ENCODE data around the gene YIPF2. TPM values are rescaled to one million over a fixed set of nuclear protein-coding genes. Genes with fewer than 3 reads are reported as not detected.
"Not testable (repeated sequence)": the region's sequence is repeated elsewhere in the genome, so short reads cannot be mapped to it uniquely, and the experiment has no call there.

The YIPF2 gene
- total and polyA plus RNA-seq, 8 donors = 0.58 to 72.3 (median 28.6) TPM

DNA sequence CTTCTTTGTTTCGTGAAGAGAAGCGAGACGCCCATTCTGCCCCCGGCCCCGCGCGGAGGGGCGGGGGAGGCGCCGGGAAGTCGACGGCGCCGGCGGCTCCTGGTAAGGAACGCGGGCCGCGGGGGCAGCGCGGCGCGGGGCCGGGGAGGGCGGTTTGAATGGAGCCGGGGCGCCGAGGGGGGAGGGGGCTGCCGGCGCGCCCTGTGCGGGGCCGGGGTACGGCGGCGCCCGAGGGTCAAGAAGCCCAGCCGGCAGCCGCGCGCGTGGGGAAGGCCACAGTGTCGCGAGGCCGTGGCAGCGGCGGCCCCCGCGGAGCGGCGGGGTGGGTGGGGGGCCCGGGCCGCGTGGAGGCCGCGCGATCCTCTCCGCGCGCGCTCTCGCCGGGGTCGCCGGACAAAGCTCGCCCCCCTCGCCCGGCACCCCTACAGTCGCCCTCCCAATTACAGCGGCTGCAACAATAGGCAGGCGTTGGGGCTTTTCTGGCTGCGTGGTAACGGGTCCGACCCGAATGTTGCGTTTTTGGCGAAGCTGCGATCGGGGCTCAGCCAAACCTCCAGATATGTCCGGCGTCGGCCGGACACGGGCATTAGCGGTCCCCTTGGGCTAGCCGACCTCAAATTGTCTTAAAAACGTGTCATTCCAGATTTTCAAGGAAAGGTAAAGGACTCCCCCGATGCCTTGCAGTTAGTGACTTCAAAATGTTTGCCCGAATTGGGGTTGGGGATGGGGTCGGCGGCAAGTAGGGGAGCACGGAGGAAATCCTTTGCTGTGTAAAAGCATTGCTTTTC, 32.8 kb upstream of the YIPF2 start:
- Histone ChIP-seq H3K27me3 (no peaks in the 10 kb centered on the region), H3K27ac (peak overlapping the region; percentile 81 to 96 (median 87)), H3K36me3 (no peaks in the 10 kb centered on the region), H3K9me3 (no peaks in the 10 kb centered on the region), H3K4me3 (peak overlapping the region; percentile 81 to 91 (median 90)), H3K4me1 (peaks cover 15 to 51% (median 33%) of the 10 kb centered on the region in 4 donors)
- peak in 1 of 2 donors; percentile 61 for DNase-seq
- WGBS, 5 donors = 0 to 1% (median 1%) methylated on average over 16 to 92 of the region's 92 CpGs
- intact Hi-C loops (cut with DNase I; ENCODE audit: low total_unique reads) = no loop called here
- TF ChIP-seq, protein P1, sequence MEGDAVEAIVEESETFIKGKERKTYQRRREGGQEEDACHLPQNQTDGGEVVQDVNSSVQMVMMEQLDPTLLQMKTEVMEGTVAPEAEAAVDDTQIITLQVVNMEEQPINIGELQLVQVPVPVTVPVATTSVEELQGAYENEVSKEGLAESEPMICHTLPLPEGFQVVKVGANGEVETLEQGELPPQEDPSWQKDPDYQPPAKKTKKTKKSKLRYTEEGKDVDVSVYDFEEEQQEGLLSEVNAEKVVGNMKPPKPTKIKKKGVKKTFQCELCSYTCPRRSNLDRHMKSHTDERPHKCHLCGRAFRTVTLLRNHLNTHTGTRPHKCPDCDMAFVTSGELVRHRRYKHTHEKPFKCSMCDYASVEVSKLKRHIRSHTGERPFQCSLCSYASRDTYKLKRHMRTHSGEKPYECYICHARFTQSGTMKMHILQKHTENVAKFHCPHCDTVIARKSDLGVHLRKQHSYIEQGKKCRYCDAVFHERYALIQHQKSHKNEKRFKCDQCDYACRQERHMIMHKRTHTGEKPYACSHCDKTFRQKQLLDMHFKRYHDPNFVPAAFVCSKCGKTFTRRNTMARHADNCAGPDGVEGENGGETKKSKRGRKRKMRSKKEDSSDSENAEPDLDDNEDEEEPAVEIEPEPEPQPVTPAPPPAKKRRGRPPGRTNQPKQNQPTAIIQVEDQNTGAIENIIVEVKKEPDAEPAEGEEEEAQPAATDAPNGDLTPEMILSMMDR (IDR thresholded peaks at IDR 0.05) = no peak
- no peak for TF ChIP-seq POLR2AphosphoS5 (IDR thresholded peaks at IDR 0.05)
- TF ChIP-seq POLR2A (IDR thresholded peaks at IDR 0.05) = no peak
- TF ChIP-seq EP300 (IDR thresholded peaks at IDR 0.05) = no peak

DNA sequence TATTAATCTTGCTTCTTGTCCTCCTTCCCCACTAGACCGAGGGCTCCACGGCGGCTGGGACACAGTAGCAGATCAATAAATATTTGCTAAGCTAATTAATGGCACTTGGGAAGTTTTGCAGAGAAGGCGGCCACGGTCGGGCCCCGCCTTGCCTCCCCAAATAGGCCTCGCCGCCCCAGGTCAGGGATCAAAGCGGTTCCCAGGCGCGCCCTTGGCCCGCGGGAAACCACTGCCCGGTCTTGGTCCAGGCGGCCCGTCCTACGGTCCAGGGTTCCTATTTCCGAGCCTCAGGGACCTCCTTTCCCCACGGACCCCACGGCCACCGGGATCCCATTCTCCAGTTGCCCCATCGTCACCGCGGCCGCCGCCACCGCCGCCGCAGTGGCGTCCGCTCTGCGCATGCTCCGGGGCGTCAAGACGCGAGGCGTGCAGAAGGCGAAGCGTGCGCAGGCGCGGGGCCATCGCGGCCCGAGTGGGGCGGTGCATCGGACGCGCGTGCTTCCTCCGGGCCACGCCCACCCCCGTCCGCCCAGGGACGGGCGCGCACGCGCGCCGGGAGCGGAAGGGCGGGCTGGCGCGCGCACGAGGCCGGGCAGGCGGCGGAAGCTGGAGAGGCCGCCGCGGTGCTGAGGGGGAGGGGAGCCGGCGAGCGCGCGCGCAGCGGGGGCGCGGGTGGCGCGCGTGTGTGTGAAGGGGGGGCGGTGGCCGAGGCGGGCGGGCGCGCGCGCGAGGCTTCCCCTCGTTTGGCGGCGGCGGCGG, 32.1 kb upstream of the YIPF2 start, which contains the start of gene SMARCA4:
Gene SMARCA4, plus strand, starts transcription at position 717 of the 759 bp plus-strand sequence. CDS start 23,122 bp downstream, outside the sequence.
- TF ChIP-seq, protein P1 (IDR thresholded peaks at IDR 0.05) = no peak
- peak in 2 of 4 donors; percentile 72 to 91 for TF ChIP-seq POLR2A (IDR thresholded peaks at IDR 0.05)
- TF ChIP-seq POLR2AphosphoS5 (IDR thresholded peaks at IDR 0.05) = peak; percentile 95 to 98 (median 97)
- TF ChIP-seq EP300 (IDR thresholded peaks at IDR 0.05) = no peak
- H3K27ac ChIP-seq = peak within 1 kb of the TSS; percentile 90 to 98 (median 96)
- no peaks in the 10 kb centered on the region for H3K36me3 ChIP-seq
- intact Hi-C loops (cut with DNase I; ENCODE audit: low total_unique reads) = no loop called here
- peaks cover 15 to 47% (median 33%) of the 10 kb centered on the region in 4 donors for H3K4me1 ChIP-seq
- WGBS, 5 donors = 0 to 1% (median 0%) methylated on average over 5 to 99 of the region's 100 CpGs
- no peaks in the 10 kb centered on the region for H3K9me3 ChIP-seq
- peak; percentile 99 to 100 for DNase-seq
- no peaks in the 10 kb centered on the region for H3K27me3 ChIP-seq
- peak within 1 kb of the TSS; percentile 81 to 91 (median 90) for H3K4me3 ChIP-seq

DNA sequence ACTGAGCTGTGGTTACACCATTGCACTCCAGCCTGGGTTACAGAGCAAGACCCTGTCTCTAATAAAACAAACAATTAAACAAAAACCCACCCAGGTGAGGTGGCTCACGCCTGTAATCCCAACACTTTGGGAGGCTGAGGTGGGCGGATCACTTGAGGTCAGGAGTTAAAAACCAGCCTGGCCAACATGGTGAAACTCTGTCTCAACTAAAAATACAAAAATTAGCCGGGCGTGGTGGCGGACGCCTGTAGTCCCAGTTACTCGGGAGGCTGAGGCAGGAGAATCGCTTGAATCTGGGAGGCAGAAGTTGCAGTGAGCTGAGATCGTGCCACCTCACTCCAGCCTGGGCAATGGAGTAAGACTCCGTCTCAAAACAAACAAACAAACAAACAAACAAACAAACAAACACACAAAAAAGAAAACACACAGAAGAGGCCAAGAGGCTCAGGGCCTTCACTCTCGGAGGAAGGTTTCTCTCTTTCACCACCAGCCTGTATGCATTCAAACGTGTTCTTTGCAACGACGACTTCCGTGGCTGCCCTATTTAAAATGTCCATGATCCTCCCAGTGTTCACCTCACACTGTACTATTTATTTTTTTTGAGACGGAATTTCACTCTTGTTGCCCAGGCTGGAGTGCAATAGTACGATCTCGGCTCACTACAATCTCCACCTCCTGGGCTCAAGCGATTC, 31.0 kb upstream of the YIPF2 start:
- Histone ChIP-seq H3K4me1 (peaks cover 15 to 39% (median 33%) of the 10 kb centered on the region in 4 donors), H3K27ac (peak overlapping the region; percentile 90 to 98 (median 96)), H3K4me3 (peak overlapping the region in 3 of 4 donors; percentile 55 to 90 (median 81))
- H3K27me3 ChIP-seq; H3K36me3 ChIP-seq; H3K9me3 ChIP-seq; DNase-seq; intact Hi-C loops (cut with DNase I; ENCODE audit: low total_unique reads): not testable (repeated sequence)
- WGBS, 5 donors = 91 to 95% (median 94%) methylated on average over 19 of the region's 19 CpGs

DNA sequence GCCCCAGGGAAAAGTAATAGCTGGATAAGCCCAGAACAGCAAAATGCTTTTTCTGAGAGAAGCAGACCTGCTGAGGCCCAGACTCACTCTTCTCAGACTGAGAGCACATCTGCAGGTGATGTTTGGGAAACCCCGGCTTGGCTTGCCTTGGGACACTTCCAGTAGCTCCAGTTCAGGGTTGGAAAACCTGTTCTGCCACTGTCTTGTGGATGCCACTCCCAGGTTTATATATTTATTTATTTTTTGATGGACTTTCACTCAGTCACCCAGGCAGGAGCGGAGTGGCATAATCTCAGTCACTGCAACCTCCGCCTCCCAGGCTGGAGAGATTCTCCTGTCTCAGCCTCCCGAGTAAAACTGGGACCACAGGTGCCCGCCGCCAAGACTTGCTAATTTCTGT, 24.4 kb upstream of the YIPF2 start:
- H3K27me3 ChIP-seq = no peaks in the 10 kb centered on the region
- no peak overlapping the region for H3K4me3 ChIP-seq
- DNase-seq = peak in 1 of 2 donors; percentile 33
- peaks cover 0 to 10% (median 0%) of the 10 kb centered on the region in 4 donors for H3K4me1 ChIP-seq
- intact Hi-C loops (cut with DNase I; ENCODE audit: low total_unique reads) = no loop called here
- WGBS, 5 donors = 66 to 79% (median 72%) methylated on average over 6 of the region's 6 CpGs
- H3K27ac ChIP-seq = no peak overlapping the region
- H3K9me3 ChIP-seq = no peaks in the 10 kb centered on the region
- no peaks in the 10 kb centered on the region for H3K36me3 ChIP-seq
- TF ChIP-seq, protein P1 (IDR thresholded peaks at IDR 0.05) = no peak
- TF ChIP-seq POLR2A (IDR thresholded peaks at IDR 0.05) = no peak
- no peak for TF ChIP-seq POLR2AphosphoS5 (IDR thresholded peaks at IDR 0.05)
